Common myeloid progenitor, CD34-positive (primary cell): Measurements from ENCODE around the gene CNGA4.

ENCODE experiments used
- CTCF ChIA-PET: fragments of 350-600 bp; sonication (Branson Sonifier 250); formaldehyde crosslinking; loops from one replicate; lab custom pipeline; 2021; ENCODE audit warnings: antibody characterized with exemption; lab: Charles Lee
- POLR2A ChIA-PET: fragments of 350-600 bp; sonication (Branson Sonifier 250); formaldehyde crosslinking; loops from one replicate; lab custom pipeline; 2021; ENCODE audit warnings: antibody characterized with exemption; lab: Charles Lee
- DNase-seq, 3 donors: peaks; one replicate each; pipeline versions ENCODE4 v3.0.0 to v3.0.0-alpha.2; 2013
- H3K27ac ChIP-seq, 2 experiments: 1 replicate in 1 of 2; 2 replicates in 1 of 2; pipeline ENCODE4 v1.7.0; 2013; ENCODE audit warnings: inconsistent platforms in 2 of 2, low read length in 2 of 2, mild to moderate bottlenecking in 2 of 2, low read depth in 1 of 2, moderate library complexity in 1 of 2; ENCODE audit not compliant: severe bottlenecking in 2 of 2, insufficient read depth in 1 of 2, poor library complexity in 1 of 2
- H3K27me3 ChIP-seq, 5 experiments: replicated peaks in 2 of 5; 1 replicate in 3 of 5; 2 replicates in 2 of 5; pipeline versions ENCODE4 v1.6.1 to v1.7.0; 2013; ENCODE audit warnings: low read length in 4 of 5, mild to moderate bottlenecking in 2 of 5, moderate library complexity in 2 of 5, inconsistent platforms in 1 of 5; ENCODE audit not compliant: insufficient read depth in 5 of 5, control insufficient read depth in 4 of 5
- H3K36me3 ChIP-seq, 4 experiments: 1 replicate in 2 of 4; 2 replicates in 2 of 4; pipeline versions ENCODE4 v1.6.1 to v1.7.0; 2013; ENCODE audit warnings: low read length in 3 of 4, control low read depth in 1 of 4, mild to moderate bottlenecking in 1 of 4; ENCODE audit not compliant: control insufficient read depth in 4 of 4, insufficient read depth in 4 of 4
- H3K4me1 ChIP-seq, 4 experiments: 1 replicate in 3 of 4; 2 replicates in 1 of 4; pipeline versions ENCODE4 v1.6.1 to v1.7.1; 2013; ENCODE audit warnings: low read length in 3 of 4, mild to moderate bottlenecking in 3 of 4, control low read depth in 1 of 4, inconsistent platforms in 1 of 4, moderate library complexity in 1 of 4; ENCODE audit not compliant: control insufficient read depth in 4 of 4, insufficient read depth in 4 of 4; ENCODE audit errors: control extremely low read depth in 1 of 4
- H3K4me3 ChIP-seq, 7 experiments: 1 replicate in 4 of 7; 2 replicates in 3 of 7; pipeline versions ENCODE4 v1.5.1 to v1.7.0; 2013; ENCODE audit warnings: mild to moderate bottlenecking in 7 of 7, low read length in 6 of 7, moderate library complexity in 6 of 7, inconsistent platforms in 2 of 7, low read depth in 2 of 7, control low read depth in 1 of 7; ENCODE audit not compliant: insufficient read depth in 4 of 7, control insufficient read depth in 1 of 7; ENCODE audit errors: extremely low read depth in 1 of 7
- H3K9me3 ChIP-seq, 5 experiments: 1 replicate in 4 of 5; 2 replicates in 1 of 5; pipeline versions ENCODE4 v1.6.1 to v1.7.1; 2013; ENCODE audit warnings: low read length in 4 of 5, mild to moderate bottlenecking in 2 of 5, inconsistent platforms in 1 of 5, low read depth in 1 of 5, moderate library complexity in 1 of 5; ENCODE audit not compliant: control insufficient read depth in 4 of 5, insufficient read depth in 2 of 5; ENCODE audit errors: control extremely low read depth in 1 of 5
- WGBS: methylation state at CpG from one replicate; pipeline ENCODE4 v1.1.5; 2013; ENCODE audit not compliant: insufficient coverage; 5-methylcytosine and 5-hydroxymethylcytosine counted together

CNGA4 gene

DNA sequence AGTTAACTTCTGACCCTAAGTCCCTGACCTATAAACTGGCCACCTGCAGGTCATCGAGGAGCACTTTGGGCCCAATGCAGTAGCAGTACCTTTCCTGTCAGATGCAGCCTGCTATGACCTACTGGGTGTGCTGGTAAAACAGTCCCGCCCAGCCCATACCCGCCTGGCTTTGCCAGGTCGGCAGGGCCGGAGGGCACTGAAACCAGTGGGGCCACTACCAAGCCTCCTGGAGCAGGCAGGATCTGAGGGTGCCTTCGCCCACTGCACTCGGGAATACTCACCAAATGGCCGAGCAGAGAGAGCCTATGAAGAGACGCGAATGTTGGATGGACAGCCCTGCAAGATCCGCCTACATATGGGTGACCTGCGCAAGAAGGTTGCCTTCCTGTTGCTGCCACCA lies 29.1 kb upstream of the CNGA4 start:
- H3K27me3 ChIP-seq: no peaks in the 10 kb centered on the region
- no peak for DNase-seq
- ChIA-PET CTCF (no interaction called here), POLR2A (no interaction called here)
- peaks cover 7 to 55% (median 34%) of the 10 kb centered on the region in 4 experiments for H3K36me3 ChIP-seq
- no peaks in the 10 kb centered on the region for H3K4me1 ChIP-seq
- no peak overlapping the region for H3K27ac ChIP-seq
- 98% methylated on average over 12 of the region's 12 CpGs for WGBS
- H3K9me3 ChIP-seq: no peaks in the 10 kb centered on the region
- no peak overlapping the region for H3K4me3 ChIP-seq

- Histone ChIP-seq H3K4me3 (no peak overlapping the region), H3K27me3 (no peaks in the 10 kb centered on the region), H3K27ac (no peak overlapping the region), H3K36me3 (peaks cover 7 to 55% (median 33%) of the 10 kb centered on the region in 4 experiments), H3K4me1 (no peaks in the 10 kb centered on the region), H3K9me3 (no peaks in the 10 kb centered on the region)
- 97% methylated on average over 8 of the region's 9 CpGs for WGBS
- no peak for DNase-seq
- CTCF ChIA-PET: no interaction called here
- POLR2A ChIA-PET: no interaction called here
Observed at GRCh38 chr11:6210274-6210955, 28.5 kb upstream of the CNGA4 start.

- Histone ChIP-seq H3K4me1 (peaks cover 0 to 2% (median 0%) of the 10 kb centered on the region in 4 experiments), H3K4me3 (no peak overlapping the region), H3K36me3 (peaks cover 8 to 85% (median 57%) of the 10 kb centered on the region in 4 experiments), H3K27me3 (no peaks in the 10 kb centered on the region), H3K9me3 (no peaks in the 10 kb centered on the region), H3K27ac (no peak overlapping the region)
- 98% methylated on average over 6 of the region's 10 CpGs for WGBS
- DNase-seq: no peak
- POLR2A ChIA-PET: no interaction called here
- CTCF ChIA-PET: no interaction called here
Observed at GRCh38 chr11:6214530-6214929, 24.4 kb upstream of the CNGA4 start.

GRCh38 chr11:6216501-6216900 lies 22.4 kb upstream of the CNGA4 start:
- ChIA-PET POLR2A (no interaction called here), CTCF (interaction anchor here (1.3 to 1.9 kb wide), 2 partner anchors 13 kb away, joined by 5 to 6 read pairs; no protein-coding TSS in a partner anchor)
- peaks cover 14 to 81% (median 50%) of the 10 kb centered on the region in 4 experiments for H3K36me3 ChIP-seq
- H3K27me3 ChIP-seq: no peaks in the 10 kb centered on the region
- no peak for DNase-seq
- WGBS: 100% methylated on average over 1 of the region's 4 CpGs
- no peaks in the 10 kb centered on the region for H3K9me3 ChIP-seq
- H3K4me3 ChIP-seq: no peak overlapping the region
- H3K27ac ChIP-seq: no peak overlapping the region
- H3K4me1 ChIP-seq: peaks cover 0 to 2% (median 0%) of the 10 kb centered on the region in 4 experiments

DNA sequence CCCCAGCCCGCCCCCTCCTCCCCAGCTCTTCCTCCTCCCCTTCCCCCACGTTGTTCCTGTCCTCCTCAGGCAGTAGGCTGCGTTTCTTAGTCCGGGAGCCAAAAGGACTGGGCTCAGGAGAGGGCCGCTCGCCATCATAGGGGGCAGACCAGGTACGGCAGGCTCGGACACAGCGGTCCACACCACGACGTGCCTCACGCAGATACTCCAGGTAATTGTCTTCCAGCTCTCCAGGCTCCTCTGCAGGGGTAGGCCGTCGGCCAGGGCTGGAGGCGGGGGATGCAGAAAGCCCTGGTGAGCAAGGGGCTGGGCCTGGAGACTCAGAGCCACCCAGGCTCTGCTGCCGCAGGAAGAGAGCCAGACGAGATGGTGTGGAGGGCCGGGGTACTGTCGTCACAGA lies 21.2 kb upstream of the CNGA4 start:
- no peak overlapping the region for H3K4me3 ChIP-seq
- DNase-seq: no peak
- no peaks in the 10 kb centered on the region for H3K9me3 ChIP-seq
- ChIA-PET POLR2A (no interaction called here), CTCF (no interaction called here)
- WGBS: 91% methylated on average over 17 of the region's 19 CpGs
- H3K27ac ChIP-seq: no peak overlapping the region
- H3K36me3 ChIP-seq: peaks cover 21 to 84% (median 58%) of the 10 kb centered on the region in 4 experiments
- H3K27me3 ChIP-seq: no peaks in the 10 kb centered on the region
- H3K4me1 ChIP-seq: peaks cover 0 to 2% (median 0%) of the 10 kb centered on the region in 4 experiments

DNA sequence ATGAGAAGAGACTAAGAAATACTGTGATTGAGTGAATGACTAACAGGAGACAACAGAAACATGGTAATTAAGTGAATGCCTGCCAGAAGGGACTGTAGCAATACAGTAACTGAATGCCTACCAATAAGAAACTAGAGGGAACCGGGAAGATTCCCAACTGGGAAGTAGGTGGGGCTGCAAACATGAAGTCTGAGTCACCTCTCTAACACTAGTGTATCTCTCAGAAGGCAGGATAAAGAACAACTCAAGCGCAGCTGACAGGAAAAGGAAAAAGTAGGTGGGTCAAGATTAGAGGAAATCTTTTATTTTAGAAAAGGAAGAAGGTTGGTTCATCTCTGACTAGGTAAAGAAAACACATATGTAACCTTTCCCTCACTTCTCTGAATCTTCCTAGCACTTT lies 19.5 kb upstream of the CNGA4 start:
- Histone ChIP-seq H3K27ac (no peak overlapping the region), H3K27me3 (no peaks in the 10 kb centered on the region), H3K4me1 (peaks cover 0 to 2% (median 0%) of the 10 kb centered on the region in 4 experiments), H3K4me3 (no peak overlapping the region), H3K36me3 (peaks cover 14 to 89% (median 63%) of the 10 kb centered on the region in 4 experiments), H3K9me3 (no peaks in the 10 kb centered on the region)
- 100% methylated on average over 1 of the region's 2 CpGs for WGBS
- ChIA-PET POLR2A (no interaction called here), CTCF (no interaction called here)
- no peak for DNase-seq

DNA sequence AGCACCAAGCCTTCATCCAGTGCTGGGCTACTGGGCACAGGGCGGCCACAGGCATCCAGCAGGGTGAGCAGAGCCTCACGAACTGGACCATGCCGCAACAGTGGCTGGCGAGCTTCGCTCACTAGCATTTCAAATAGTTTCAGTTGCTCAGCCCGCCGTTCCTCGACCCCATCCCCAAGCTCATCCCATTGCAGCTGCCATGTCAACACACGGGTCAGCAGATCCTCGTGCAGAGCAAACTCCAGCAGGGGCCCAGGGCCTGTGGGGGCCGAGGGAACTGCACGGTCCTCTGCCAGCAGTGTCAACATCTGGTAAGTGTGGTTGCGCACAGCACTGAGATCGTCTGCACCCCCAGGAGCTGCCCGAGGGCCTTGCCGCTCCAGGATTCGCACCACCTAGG lies 15.0 kb upstream of the CNGA4 start:
- 96% methylated on average over 16 of the region's 17 CpGs for WGBS
- CTCF ChIA-PET: interaction anchor here (1.2 to 1.3 kb wide), 2 partner anchors 149 to 155 kb away, joined by 3 read pairs; no protein-coding TSS in a partner anchor
- Histone ChIP-seq H3K9me3 (no peaks in the 10 kb centered on the region), H3K4me3 (no peak overlapping the region), H3K4me1 (peaks cover 0 to 8% (median 7%) of the 10 kb centered on the region in 4 experiments), H3K27me3 (no peaks in the 10 kb centered on the region), H3K27ac (no peak overlapping the region), H3K36me3 (peaks cover 14 to 51% (median 35%) of the 10 kb centered on the region in 4 experiments)
- DNase-seq: no peak
- POLR2A ChIA-PET: no interaction called here
